ENCODE results near the gene TWIST2.

Gene TWIST2

DNA sequence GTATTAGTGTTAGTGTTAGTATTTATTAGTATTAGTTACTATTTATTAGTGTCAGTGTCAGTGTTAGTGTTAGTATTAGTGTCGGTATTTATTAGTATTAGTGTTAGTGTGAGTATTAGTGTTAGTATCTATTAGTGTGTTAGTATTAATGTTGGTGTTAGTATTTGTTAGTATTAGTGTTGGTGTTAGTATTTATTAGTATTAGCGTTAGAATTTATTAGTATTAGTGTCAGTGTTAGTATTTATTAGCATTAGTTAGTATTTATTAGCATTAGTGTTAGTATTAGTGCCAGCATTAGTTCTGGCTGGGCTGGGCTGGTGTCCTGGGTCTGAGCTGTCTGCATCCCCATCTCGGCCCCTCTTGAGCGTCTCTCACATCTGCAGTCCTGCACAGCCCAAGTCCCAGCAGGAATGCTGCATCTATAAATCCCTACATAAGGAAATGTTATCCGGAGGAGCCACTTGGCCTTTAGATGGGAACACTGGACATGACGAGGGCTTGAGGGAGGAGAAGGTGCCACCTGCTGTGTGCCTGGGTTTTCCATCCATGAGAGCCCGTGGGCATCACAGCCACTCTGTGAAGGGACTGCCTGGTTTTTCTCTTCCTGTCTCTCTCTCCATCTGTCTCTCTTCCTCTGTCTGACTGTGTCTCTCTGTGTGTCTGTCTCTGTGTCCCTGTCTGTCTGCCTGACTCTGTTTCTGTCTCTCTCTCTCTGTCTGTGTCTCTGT, 33.6 kb downstream of the TWIST2 start:
- no peak for DNase-seq (ENCODE audit: low read depth, low spot score)
- TF ChIP-seq EZH2 (IDR thresholded peaks at IDR 0.05) (no peak), POLR2AphosphoS5 (IDR thresholded peaks at IDR 0.05; ENCODE audit: borderline replicate concordance, low read depth, low read length) (no peak), FOXP2 (optimal IDR thresholded peaks at IDR 0.05; ENCODE audit: control extremely low read depth, extremely low read length, insufficient read depth) (no peak)
- no peak overlapping the region for H3K9ac ChIP-seq (ENCODE audit: insufficient read length)

DNA sequence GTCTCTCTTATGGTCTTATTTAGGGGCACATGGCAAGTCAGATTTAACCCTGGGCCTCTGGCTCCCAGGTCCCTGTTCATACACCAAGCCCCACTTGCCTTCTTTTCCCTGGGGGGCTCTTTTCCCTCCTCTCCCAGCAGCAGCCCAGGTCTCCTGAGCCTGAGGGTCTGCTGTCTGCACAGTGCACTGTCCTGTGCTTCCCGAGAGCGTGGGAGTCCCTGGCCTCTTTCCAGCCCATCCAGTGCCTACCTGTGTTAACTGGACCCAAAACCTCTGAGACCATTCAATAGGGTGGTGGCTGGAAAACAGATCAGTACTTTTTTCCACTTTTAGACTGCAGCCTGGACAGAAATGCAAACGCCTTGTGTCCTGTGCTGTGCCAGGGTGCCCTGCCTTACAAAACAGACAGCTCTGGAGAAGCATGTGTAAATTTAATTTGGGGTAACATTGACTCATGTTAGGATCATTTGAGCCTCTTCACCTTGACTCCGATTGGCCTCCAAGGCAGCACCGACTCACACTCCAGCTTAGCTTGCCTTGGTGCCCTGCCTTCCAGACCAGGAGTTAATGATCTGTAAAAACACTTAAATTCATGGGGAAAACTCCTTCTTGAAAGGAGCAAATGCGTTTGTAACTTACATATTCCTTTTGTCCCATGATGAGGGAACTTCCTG, 34.3 kb downstream of the TWIST2 start:
- Histone ChIP-seq H3K9ac (ENCODE audit: insufficient read length) (no peak overlapping the region), H3K27ac (no peak overlapping the region), H3K9me3 (ENCODE audit: low read depth, low read length) (no peaks in the 10 kb centered on the region), H3K4me3 (no peak overlapping the region), H3K36me3 (ENCODE audit: insufficient read depth, low read length) (no peaks in the 10 kb centered on the region)
- TF ChIP-seq POLR2AphosphoS5 (IDR thresholded peaks at IDR 0.05; ENCODE audit: borderline replicate concordance, low read depth, low read length) = no peak
- no peak for TF ChIP-seq EZH2 (IDR thresholded peaks at IDR 0.05)
- no peak for TF ChIP-seq FOXP2 (optimal IDR thresholded peaks at IDR 0.05; ENCODE audit: control extremely low read depth, extremely low read length, insufficient read depth)
- DNase-seq (ENCODE audit: low read depth, low spot score) = no peak

More for the DNA sequence above, 33.6 kb downstream of the TWIST2 start:
- Histone ChIP-seq H3K9me3 (ENCODE audit: low read depth, low read length) (no peaks in the 10 kb centered on the region), H3K4me3 (no peak overlapping the region), H3K36me3 (ENCODE audit: insufficient read depth, low read length) (no peaks in the 10 kb centered on the region), H3K27ac (no peak overlapping the region)

DNA sequence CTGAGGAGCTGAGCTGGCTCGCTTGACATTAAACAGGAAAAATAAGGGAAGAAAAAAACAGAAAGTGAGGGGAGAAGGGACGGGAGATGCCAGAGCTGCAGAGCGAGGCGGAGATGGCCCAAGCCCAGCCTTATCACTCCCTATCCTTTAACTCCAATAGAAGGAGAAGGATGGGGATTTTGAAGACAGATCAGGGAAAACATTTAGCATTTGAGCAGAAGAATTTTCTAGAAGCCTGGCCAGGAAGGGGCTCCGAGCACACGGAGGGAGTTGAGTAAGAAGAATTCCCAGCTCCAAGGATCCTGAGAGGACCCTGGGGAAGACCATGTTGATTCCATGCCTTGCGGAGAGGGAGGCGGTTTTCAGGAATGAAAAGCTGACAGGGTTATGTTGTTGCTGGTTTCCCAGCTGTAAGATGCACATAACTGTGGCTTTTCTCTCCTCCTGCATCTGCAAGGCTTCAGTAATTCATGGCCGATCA, 35.6 kb downstream of the TWIST2 start:
- no peak overlapping the region for H3K4me3 ChIP-seq
- DNase-seq (ENCODE audit: low read depth, low spot score) = no peak
- no peaks in the 10 kb centered on the region for H3K9me3 ChIP-seq (ENCODE audit: low read depth, low read length)
- no peak overlapping the region for H3K9ac ChIP-seq (ENCODE audit: insufficient read length)
- TF ChIP-seq POLR2AphosphoS5 (IDR thresholded peaks at IDR 0.05; ENCODE audit: borderline replicate concordance, low read depth, low read length) = no peak
- TF ChIP-seq EZH2 (IDR thresholded peaks at IDR 0.05) = no peak
- no peak for TF ChIP-seq FOXP2 (optimal IDR thresholded peaks at IDR 0.05; ENCODE audit: control extremely low read depth, extremely low read length, insufficient read depth)
- H3K27ac ChIP-seq = no peak overlapping the region
- no peaks in the 10 kb centered on the region for H3K36me3 ChIP-seq (ENCODE audit: insufficient read depth, low read length)

DNA sequence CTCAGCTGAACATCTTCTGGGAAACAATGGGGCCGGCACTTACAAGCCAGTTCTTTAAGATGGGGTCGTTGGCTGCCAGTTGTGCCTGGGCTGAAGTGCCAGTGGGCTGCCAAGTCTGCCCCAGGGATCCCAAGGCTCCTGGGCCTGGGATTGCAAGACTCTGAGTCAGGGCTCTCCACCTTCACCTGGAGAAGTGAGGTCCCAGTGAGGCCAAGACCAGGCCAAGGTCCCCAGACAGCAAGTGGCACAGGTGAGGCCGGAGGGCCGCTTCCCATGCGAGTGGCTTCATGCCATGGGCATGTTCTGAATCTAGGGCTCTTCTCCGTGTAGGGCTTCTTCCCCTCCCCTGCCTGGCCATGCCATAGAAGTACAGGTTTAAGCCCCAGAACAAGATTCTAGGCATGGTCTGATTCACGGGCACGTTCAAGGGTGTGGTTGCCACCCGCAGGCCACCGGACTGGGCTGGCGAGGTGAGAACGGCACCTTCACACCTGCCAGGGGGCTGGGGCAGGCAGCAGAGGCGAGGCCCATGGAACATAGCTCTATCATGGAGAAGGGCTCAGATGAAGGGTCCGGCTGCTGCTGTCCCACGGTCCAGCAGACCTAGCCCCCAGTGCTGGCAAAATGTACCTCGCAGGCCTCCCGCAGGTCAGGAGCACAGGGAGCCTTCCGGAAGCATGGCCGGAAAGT, 36.4 kb downstream of the TWIST2 start:
- no peak for DNase-seq (ENCODE audit: low read depth, low spot score)
- no peak overlapping the region for H3K9ac ChIP-seq (ENCODE audit: insufficient read length)
- H3K4me3 ChIP-seq = no peak overlapping the region
- no peak overlapping the region for H3K27ac ChIP-seq
- H3K9me3 ChIP-seq (ENCODE audit: low read depth, low read length) = no peaks in the 10 kb centered on the region
- TF ChIP-seq FOXP2 (optimal IDR thresholded peaks at IDR 0.05; ENCODE audit: control extremely low read depth, extremely low read length, insufficient read depth) (no peak), POLR2AphosphoS5 (IDR thresholded peaks at IDR 0.05; ENCODE audit: borderline replicate concordance, low read depth, low read length) (no peak), EZH2 (IDR thresholded peaks at IDR 0.05) (no peak)
- no peaks in the 10 kb centered on the region for H3K36me3 ChIP-seq (ENCODE audit: insufficient read depth, low read length)

DNA sequence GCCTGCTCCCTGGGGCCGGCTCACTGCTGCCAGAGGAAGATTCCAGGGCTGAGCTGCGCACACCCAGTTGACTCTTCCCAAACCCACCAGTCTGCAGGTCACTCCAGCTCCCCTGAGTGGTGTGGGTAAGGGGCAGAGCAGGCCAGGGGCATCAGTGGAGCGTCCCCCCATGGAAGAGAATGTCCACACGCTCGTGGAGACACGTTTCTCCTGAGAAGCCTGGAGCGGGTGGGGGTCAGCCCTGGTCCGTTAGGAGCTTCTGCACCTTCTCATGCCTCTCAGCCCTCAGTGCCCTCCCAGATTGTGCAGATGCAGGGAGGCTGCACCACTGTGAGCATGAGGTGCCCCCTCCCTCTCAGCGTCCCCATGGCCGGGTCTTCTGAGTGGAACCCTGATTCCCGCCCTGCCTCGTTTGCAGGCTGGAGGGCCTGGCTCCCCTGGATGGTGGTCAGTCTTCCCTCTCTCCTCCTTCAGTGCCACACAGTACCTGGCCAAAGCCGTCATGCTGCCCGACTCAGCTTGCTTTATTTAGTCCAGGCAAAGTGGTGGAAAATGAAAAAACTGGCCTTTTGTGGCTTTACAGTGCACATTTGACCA, 37.0 kb downstream of the TWIST2 start:
- Histone ChIP-seq H3K9ac (ENCODE audit: insufficient read length) (no peak overlapping the region), H3K9me3 (ENCODE audit: low read depth, low read length) (no peaks in the 10 kb centered on the region), H3K4me3 (no peak overlapping the region), H3K36me3 (ENCODE audit: insufficient read depth, low read length) (no peaks in the 10 kb centered on the region), H3K27ac (no peak overlapping the region)
- TF ChIP-seq EZH2 (IDR thresholded peaks at IDR 0.05) (no peak), POLR2AphosphoS5 (IDR thresholded peaks at IDR 0.05; ENCODE audit: borderline replicate concordance, low read depth, low read length) (no peak), FOXP2 (optimal IDR thresholded peaks at IDR 0.05; ENCODE audit: control extremely low read depth, extremely low read length, insufficient read depth) (no peak)
- DNase-seq (ENCODE audit: low read depth, low spot score) = no peak

DNA sequence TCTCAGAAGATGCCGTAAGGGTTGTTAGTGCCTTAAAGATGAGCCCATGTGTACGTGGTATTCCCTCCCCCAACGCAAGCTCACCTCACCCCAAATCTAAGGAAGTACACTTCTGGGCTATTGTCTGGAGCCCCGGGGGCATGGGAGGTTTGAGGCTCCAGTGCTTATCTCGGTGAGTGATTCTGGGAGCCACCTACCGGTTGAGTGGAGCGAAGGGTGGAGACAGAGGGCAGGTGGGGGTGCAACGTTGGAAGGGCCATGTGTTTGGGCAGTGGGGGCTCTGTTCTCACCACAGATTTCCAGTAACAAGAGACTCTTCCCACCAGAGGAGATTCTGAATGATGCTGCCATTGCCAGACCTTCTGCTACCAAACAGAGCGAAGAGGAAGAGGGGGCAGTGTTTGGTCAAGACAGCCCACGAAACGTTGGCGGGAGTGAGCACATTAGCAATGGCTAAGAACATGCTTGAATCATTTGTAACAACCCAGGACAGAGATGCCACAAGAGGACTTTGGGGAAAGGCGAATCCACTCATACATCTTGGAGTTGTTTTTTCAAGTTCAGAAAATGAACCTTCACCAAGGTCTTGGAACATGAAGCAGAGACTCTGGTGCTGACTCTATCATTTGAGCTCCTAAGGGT, 38.7 kb downstream of the TWIST2 start:
- H3K9me3 ChIP-seq (ENCODE audit: low read depth, low read length) = no peaks in the 10 kb centered on the region
- no peak overlapping the region for H3K9ac ChIP-seq (ENCODE audit: insufficient read length)
- DNase-seq (ENCODE audit: low read depth, low spot score) = no peak
- H3K27ac ChIP-seq = no peak overlapping the region
- H3K4me3 ChIP-seq = no peak overlapping the region
- no peak for TF ChIP-seq FOXP2 (optimal IDR thresholded peaks at IDR 0.05; ENCODE audit: control extremely low read depth, extremely low read length, insufficient read depth)
- TF ChIP-seq POLR2AphosphoS5 (IDR thresholded peaks at IDR 0.05; ENCODE audit: borderline replicate concordance, low read depth, low read length) = no peak
- H3K36me3 ChIP-seq (ENCODE audit: insufficient read depth, low read length) = no peaks in the 10 kb centered on the region

DNA sequence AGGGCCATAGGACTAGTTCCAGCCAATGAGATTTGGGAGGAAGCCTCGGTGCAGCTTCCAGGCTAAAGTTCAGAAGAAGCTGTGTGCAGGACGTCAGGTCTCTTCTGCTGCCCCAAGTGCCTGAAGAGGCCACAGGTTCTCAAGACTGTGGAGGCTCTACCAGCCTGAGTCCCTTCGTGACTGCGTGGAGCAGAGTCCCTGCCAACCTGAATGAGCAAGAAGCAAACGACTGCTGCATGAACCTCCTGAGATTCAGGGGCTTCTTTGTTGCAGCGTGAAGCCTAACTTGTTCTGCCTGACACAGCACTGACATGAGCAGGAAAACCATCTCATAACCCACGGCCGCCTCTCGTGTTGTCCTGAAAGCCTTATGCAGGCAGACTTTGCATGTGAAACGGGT, 39.7 kb downstream of the TWIST2 start:
- no peak overlapping the region for H3K9ac ChIP-seq (ENCODE audit: insufficient read length)
- H3K36me3 ChIP-seq (ENCODE audit: insufficient read depth, low read length) = no peaks in the 10 kb centered on the region
- no peaks in the 10 kb centered on the region for H3K9me3 ChIP-seq (ENCODE audit: low read depth, low read length)
- TF ChIP-seq EZH2 (IDR thresholded peaks at IDR 0.05) = no peak
- TF ChIP-seq FOXP2 (optimal IDR thresholded peaks at IDR 0.05; ENCODE audit: control extremely low read depth, extremely low read length, insufficient read depth) = no peak
- TF ChIP-seq POLR2AphosphoS5 (IDR thresholded peaks at IDR 0.05; ENCODE audit: borderline replicate concordance, low read depth, low read length) = no peak
- H3K27ac ChIP-seq = no peak overlapping the region
- no peak overlapping the region for H3K4me3 ChIP-seq
- DNase-seq (ENCODE audit: low read depth, low spot score) = no peak
